GM12873 (cell line): Measurements from ENCODE around the gene L3MBTL1.

ENCODE experiments used
- TF ChIP-seq, protein P1 (sequence below): IDR thresholded peaks from 2 replicates; pipeline ENCODE4 v1.5.1; 2012; ENCODE audit warnings: low read depth, mild to moderate bottlenecking, moderate library complexity, low read length, control low read depth; ENCODE audit not compliant: insufficient read depth; ENCODE audit errors: missing control alignments

Gene L3MBTL1

DNA sequence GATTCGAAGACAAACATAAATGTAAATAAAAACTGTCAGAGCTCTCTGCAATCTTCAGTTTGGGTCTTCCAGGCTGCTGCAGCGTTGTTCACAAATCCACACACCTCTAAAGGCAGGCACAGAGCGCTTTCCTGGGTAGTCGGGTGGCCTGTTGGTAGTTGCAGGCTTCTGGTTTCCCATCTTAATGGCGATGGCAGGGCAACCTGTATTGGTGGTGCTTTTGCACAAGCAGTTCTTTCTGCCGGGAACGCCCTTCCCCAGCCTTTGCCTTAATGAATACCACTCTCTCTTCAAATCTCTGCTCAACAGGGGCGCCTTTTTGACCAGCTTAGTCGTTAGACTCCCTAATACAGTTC lies 82.5 kb downstream of the L3MBTL1 start:
- TF ChIP-seq, protein P1, sequence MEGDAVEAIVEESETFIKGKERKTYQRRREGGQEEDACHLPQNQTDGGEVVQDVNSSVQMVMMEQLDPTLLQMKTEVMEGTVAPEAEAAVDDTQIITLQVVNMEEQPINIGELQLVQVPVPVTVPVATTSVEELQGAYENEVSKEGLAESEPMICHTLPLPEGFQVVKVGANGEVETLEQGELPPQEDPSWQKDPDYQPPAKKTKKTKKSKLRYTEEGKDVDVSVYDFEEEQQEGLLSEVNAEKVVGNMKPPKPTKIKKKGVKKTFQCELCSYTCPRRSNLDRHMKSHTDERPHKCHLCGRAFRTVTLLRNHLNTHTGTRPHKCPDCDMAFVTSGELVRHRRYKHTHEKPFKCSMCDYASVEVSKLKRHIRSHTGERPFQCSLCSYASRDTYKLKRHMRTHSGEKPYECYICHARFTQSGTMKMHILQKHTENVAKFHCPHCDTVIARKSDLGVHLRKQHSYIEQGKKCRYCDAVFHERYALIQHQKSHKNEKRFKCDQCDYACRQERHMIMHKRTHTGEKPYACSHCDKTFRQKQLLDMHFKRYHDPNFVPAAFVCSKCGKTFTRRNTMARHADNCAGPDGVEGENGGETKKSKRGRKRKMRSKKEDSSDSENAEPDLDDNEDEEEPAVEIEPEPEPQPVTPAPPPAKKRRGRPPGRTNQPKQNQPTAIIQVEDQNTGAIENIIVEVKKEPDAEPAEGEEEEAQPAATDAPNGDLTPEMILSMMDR, result no peak

GRCh38 chr20:43590392-43591303 lies 83.2 kb downstream of the L3MBTL1 start, which contains the start of gene IFT52:
Gene IFT52, plus strand, starts transcription at chr20:43590937. Its CDS starts 3,762 bp downstream, at chr20:43594699.
- TF ChIP-seq, protein P1, result no peak
